Limb (tissue), 2 donors: Measurements from ENCODE around the gene RHBDL3.
"Not testable (repeated sequence)": the region's sequence is repeated elsewhere in the genome, so short reads cannot be mapped to it uniquely, and the experiment has no call there.

Source experiments
- DNase-seq, 2 donors: peaks; one replicate each; pipeline ENCODE4 v3.0.0-alpha.2; 2016; ENCODE audit errors: extremely low spot score in 2 of 2

RHBDL3 gene

GRCh38 chr17:32265192-32265923 lies at the start of gene RHBDL3:
Gene RHBDL3, plus strand, starts transcription at chr17:32265832. Its CDS starts 358 bp downstream, at chr17:32266190.
- peak in 1 of 2 donors; percentile 62 for DNase-seq

- DNase-seq, result no peak
These were observed 43.0 kb upstream of the RHBDL3 start for GRCh38 chr17:32222621-32223020.

GRCh38 chr17:32223703-32224102 lies 41.9 kb upstream of the RHBDL3 start:
- no peak for DNase-seq

GRCh38 chr17:32226886-32227285 lies 38.7 kb upstream of the RHBDL3 start:
- DNase-seq, result no peak

- DNase-seq, result no peak
These were observed 37.7 kb upstream of the RHBDL3 start for GRCh38 chr17:32227910-32228309.

- DNase-seq, result no peak
These were observed 30.0 kb upstream of the RHBDL3 start for GRCh38 chr17:32235588-32235987.

- DNase-seq, result no peak
These were observed 26.2 kb upstream of the RHBDL3 start for GRCh38 chr17:32239456-32239855.

- no peak for DNase-seq
These were observed 24.9 kb upstream of the RHBDL3 start for GRCh38 chr17:32240750-32241149.

GRCh38 chr17:32241640-32242039 lies 24.0 kb upstream of the RHBDL3 start:
- DNase-seq, result no peak

- no peak for DNase-seq
These were observed 16.2 kb upstream of the RHBDL3 start for GRCh38 chr17:32249475-32249874.

- DNase-seq, result peak; percentile 56 to 80
These were observed 12.5 kb upstream of the RHBDL3 start for GRCh38 chr17:32253117-32253611.

- DNase-seq, result no peak
These were observed 9.5 kb upstream of the RHBDL3 start for GRCh38 chr17:32256012-32256700.

- DNase-seq, result no peak
These were observed 9.0 kb upstream of the RHBDL3 start for GRCh38 chr17:32256701-32257019.

GRCh38 chr17:32258383-32259140 lies 7.1 kb upstream of the RHBDL3 start:
- DNase-seq, result peak in 1 of 2 donors; percentile 52

GRCh38 chr17:32259586-32259985 lies 6.0 kb upstream of the RHBDL3 start:
- no peak for DNase-seq

GRCh38 chr17:32261417-32261736 lies 4.3 kb upstream of the RHBDL3 start:
- DNase-seq, result no peak

GRCh38 chr17:32261936-32262510 lies 3.6 kb upstream of the RHBDL3 start:
- no peak for DNase-seq

GRCh38 chr17:32263515-32263914 lies 2.1 kb upstream of the RHBDL3 start:
- DNase-seq, result not testable (repeated sequence)

GRCh38 chr17:32264140-32264799 lies 1.4 kb upstream of the RHBDL3 start:
- DNase-seq, result no peak

- no peak for DNase-seq
These were observed 825 bp upstream of the RHBDL3 start for GRCh38 chr17:32264823-32265191.

- DNase-seq, result no peak
These were observed 388 bp downstream of the RHBDL3 start for GRCh38 chr17:32266051-32266388.
